GM23338 (cell line): ENCODE data around the gene PLEKHG4. TPM values are rescaled to one million over a fixed set of nuclear protein-coding genes. Genes with fewer than 3 reads are reported as not detected.

ENCODE experiments used
- ATAC-seq: fragments of 200-7000 bp; cut with Tn5 transposase; 3 replicates; pipeline ENCODE4 v1.9.1; 2020
- DNase-seq: peaks from one replicate; pipeline ENCODE4 v3.0.0-alpha.2; 2015; ENCODE audit warnings: low spot score
- H2AFZ ChIP-seq: fragments of 200-600 bp; sonication (generic); 2 replicates; pipeline ENCODE4 v1.8.0; 2016; ENCODE audit warnings: antibody characterized with exemption, mild to moderate bottlenecking, moderate library complexity
- H3F3A ChIP-seq: fragments of 200-600 bp; sonication (generic); replicated peaks from 2 replicates; pipeline ENCODE4 v1.8.0; 2017; ENCODE audit warnings: antibody characterized with exemption, mixed run types, low read depth
- H3K27ac ChIP-seq: fragments of 200-600 bp; sonication (generic); 2 replicates; pipeline ENCODE4 v1.6.1; 2016; ENCODE audit warnings: low read depth
- H3K27me3 ChIP-seq: fragments of 200-600 bp; sonication (generic); 2 replicates; pipeline ENCODE4 v1.8.0; 2016; ENCODE audit warnings: mild to moderate bottlenecking, mixed run types, moderate library complexity; ENCODE audit not compliant: insufficient read depth
- H3K36me3 ChIP-seq: fragments of 200-600 bp; sonication (generic); 2 replicates; pipeline ENCODE4 v1.8.0; 2016; ENCODE audit warnings: mild to moderate bottlenecking; ENCODE audit not compliant: insufficient read depth
- H3K4me1 ChIP-seq: fragments of 200-600 bp; sonication (generic); 2 replicates; pipeline ENCODE4 v1.8.0; 2016; ENCODE audit warnings: mild to moderate bottlenecking, moderate library complexity; ENCODE audit not compliant: insufficient read depth
- H3K4me2 ChIP-seq: fragments of 200-600 bp; sonication (generic); 2 replicates; pipeline ENCODE4 v1.7.1; 2017; ENCODE audit warnings: mixed run types
- H3K4me3 ChIP-seq: fragments of 200-600 bp; sonication (generic); 2 replicates; pipeline ENCODE4 v1.6.1; 2016; ENCODE audit warnings: mixed run types
- H3K79me2 ChIP-seq: fragments of 200-600 bp; sonication (generic); replicated peaks from 2 replicates; pipeline ENCODE4 v1.8.0; 2017; ENCODE audit warnings: mild to moderate bottlenecking; ENCODE audit not compliant: insufficient read depth
- H3K9me2 ChIP-seq: fragments of 200-600 bp; sonication (generic); 2 replicates; pipeline ENCODE4 v1.8.0; 2017; ENCODE audit not compliant: insufficient read depth
- H4K20me1 ChIP-seq: fragments of 200-600 bp; sonication (generic); replicated peaks from 2 replicates; pipeline ENCODE4 v1.8.0; 2017; ENCODE audit warnings: mild to moderate bottlenecking; ENCODE audit not compliant: insufficient read depth
- H3K27ac Mint-ChIP-seq: 2 replicates; pipeline ENCODE4 v1.8.0; 2020; ENCODE audit warnings: inconsistent platforms, mild to moderate bottlenecking, moderate library complexity, mixed read lengths
- H3K27me3 Mint-ChIP-seq: 3 replicates; pipeline ENCODE4 v1.8.0; 2022; ENCODE audit warnings: low read depth, mild to moderate bottlenecking, moderate library complexity, mixed read lengths, inconsistent platforms; ENCODE audit not compliant: insufficient read depth, poor library complexity
- H3K36me3 Mint-ChIP-seq: 3 replicates; pipeline ENCODE4 v1.8.0; 2021; ENCODE audit warnings: low read depth, mild to moderate bottlenecking, inconsistent platforms, moderate library complexity, mixed read lengths
- H3K4me1 Mint-ChIP-seq: 3 replicates; pipeline ENCODE4 v1.8.0; 2020; ENCODE audit warnings: mild to moderate bottlenecking, inconsistent platforms, mixed read lengths
- H3K4me3 Mint-ChIP-seq: 3 replicates; pipeline ENCODE4 v1.8.0; 2021; ENCODE audit warnings: moderate library complexity, mild to moderate bottlenecking, inconsistent platforms, mixed read lengths
- H3K9me3 Mint-ChIP-seq: 3 replicates; pipeline ENCODE4 v1.8.0; 2020; ENCODE audit warnings: moderate library complexity, mild to moderate bottlenecking, inconsistent platforms, mixed read lengths
- CREB1 ChIP-seq: fragments of 250-450 bp; sonication (Bioruptor Pico); IDR thresholded peaks from 2 replicates; pipeline ENCODE4 v1.5.0; 2020; ENCODE audit warnings: low read depth, mild to moderate bottlenecking, moderate library complexity
- CTCF ChIP-seq, 2 experiments: fragments of 200-600 bp in 1 of 2; sonication (generic) in 1 of 2; conservative IDR thresholded peaks; 2 replicates each; pipeline versions ENCODE4 v1.5.1 to v1.6.1; 2016 to 2017; ENCODE audit warnings: antibody characterized with exemption in 2 of 2, low read depth in 2 of 2, mild to moderate bottlenecking in 2 of 2, moderate library complexity in 1 of 2
- ETS1 ChIP-seq: IDR thresholded peaks from 2 replicates; pipeline ENCODE4 v1.6.1; 2016; ENCODE audit warnings: antibody characterized with exemption
- EZH2 ChIP-seq: fragments of 200-600 bp; sonication (generic); IDR thresholded peaks from one replicate; pipeline ENCODE4 v1.8.0; 2017; ENCODE audit warnings: antibody characterized with exemption, mild to moderate bottlenecking, low read depth; ENCODE audit not compliant: unreplicated experiment
- EZH2phosphoT487 ChIP-seq: fragments of 200-600 bp; sonication (generic); IDR thresholded peaks from one replicate; pipeline ENCODE4 v1.8.1; 2018; ENCODE audit warnings: antibody characterized with exemption; ENCODE audit not compliant: unreplicated experiment
- JUNB ChIP-seq: IDR thresholded peaks from one replicate; pipeline ENCODE4 v1.6.1; 2016; ENCODE audit warnings: antibody characterized with exemption; ENCODE audit not compliant: unreplicated experiment
- NANOG ChIP-seq: IDR thresholded peaks from 2 replicates; pipeline ENCODE4 v1.6.1; 2016; ENCODE audit warnings: antibody characterized with exemption, borderline replicate concordance
- POLR2AphosphoS5 ChIP-seq: IDR thresholded peaks from 2 replicates; pipeline ENCODE4 v1.6.1; 2016; ENCODE audit warnings: antibody characterized with exemption, low read depth
- REST ChIP-seq: IDR thresholded peaks from one replicate; pipeline ENCODE4 v1.6.1; 2018; ENCODE audit warnings: antibody characterized with exemption; ENCODE audit not compliant: unreplicated experiment
- STAT1 ChIP-seq: IDR thresholded peaks from one replicate; pipeline ENCODE4 v1.6.1; 2016; ENCODE audit warnings: antibody characterized with exemption; ENCODE audit not compliant: unreplicated experiment
- ZNF114 ChIP-seq: fragments of 250-450 bp; sonication (Bioruptor Pico); IDR thresholded peaks from 2 replicates; pipeline ENCODE4 v1.5.0; 2020; ENCODE audit warnings: mild to moderate bottlenecking, moderate library complexity
- ZNF331 ChIP-seq: fragments of 250-450 bp; sonication (Bioruptor Pico); IDR thresholded peaks from 2 replicates; pipeline ENCODE4 v1.5.0; 2020; ENCODE audit warnings: low read depth, mild to moderate bottlenecking, moderate library complexity
- ZNF462 ChIP-seq: fragments of 250-450 bp; sonication (Bioruptor Pico); IDR thresholded peaks from 2 replicates; pipeline ENCODE4 v1.5.0; 2020; ENCODE audit warnings: mild to moderate bottlenecking, moderate library complexity
- polyA plus RNA-seq: library from polyadenylated mRNA; unstranded; fragments of >200 nt; fragmentation: Nextera tagmentation; extraction: Ambion mirVana; gene quantifications from 2 replicates; pipeline ENCODE4 v1.2.1, GENCODE V29; 2016
- total RNA-seq: library from RNA; depleted of rRNA; stranded (reverse); fragments of >200 nt; shearing (Covaris generic); gene quantifications from 2 replicates; pipeline ENCODE4 v1.2.3, GENCODE V29; 2014

Gene PLEKHG4
- total and polyA plus RNA-seq, 2 experiments from 2014 or later = 3.2 to 10.3 TPM

- TF ChIP-seq REST = no peak
Measured at GRCh38 chr16:67298277-67298676, 18.9 kb downstream of the PLEKHG4 start (continued).

- Histone ChIP-seq H3K79me2 (no peaks in the 10 kb centered on the region), H3K4me3 (no peak overlapping the region), H2AFZ (no peak overlapping the region), H3K4me2 (no peak overlapping the region), H3K9me2 (no peaks in the 10 kb centered on the region), H3K27ac (no peak overlapping the region), H3K36me3 (no peaks in the 10 kb centered on the region), H3K27me3 (no peaks in the 10 kb centered on the region), H3F3A (no peaks in the 10 kb centered on the region), H3K4me1 (no peaks in the 10 kb centered on the region), H4K20me1 (no peaks in the 10 kb centered on the region; the same call in 1 of the 2 replicates)
- Mint-ChIP-seq H3K4me3 (no peak overlapping the region), H3K4me1 (peaks cover 6% of the 10 kb centered on the region), H3K9me3 (no peaks in the 10 kb centered on the region), H3K27ac (no peak overlapping the region), H3K27me3 (peaks cover 12% of the 10 kb centered on the region), H3K36me3 (no peaks in the 10 kb centered on the region)
- DNase-seq = no peak
- TF ChIP-seq ZNF331 (CRISPR knock-in tag) (no peak), STAT1 (no peak), ZNF114 (CRISPR knock-in tag) (no peak), NANOG (no peak), CTCF (conservative IDR thresholded peaks at IDR 0.05; ENCODE audit: low read depth in 2 of 2) (no peak), POLR2AphosphoS5 (no peak), ETS1 (no peak), EZH2 (no peak), CREB1 (no peak), ZNF462 (no peak), EZH2phosphoT487 (no peak), JUNB (no peak)
- no peak for ATAC-seq
Measured at GRCh38 chr16:67299269-67299668, 19.9 kb downstream of the PLEKHG4 start.
